KMS-11 (cell line): ENCODE measurements around the gene PTPN4.

Source experiments
- H2AFZ ChIP-seq: fragments of 200-600 bp; sonication (generic); 2 replicates; pipeline ENCODE4 v1.6.1; 2016; ENCODE audit warnings: antibody characterized with exemption, mixed run types, low read depth
- H3K27ac ChIP-seq: fragments of 200-600 bp; sonication (generic); 2 replicates; pipeline ENCODE4 v1.6.1; 2016; ENCODE audit warnings: mild to moderate bottlenecking, mixed run types
- H3K27me3 ChIP-seq: fragments of 200-600 bp; sonication (generic); 2 replicates; pipeline ENCODE4 v1.6.1; 2017; ENCODE audit warnings: mild to moderate bottlenecking, low read depth, mixed run types, moderate library complexity; ENCODE audit not compliant: insufficient read depth
- H3K36me3 ChIP-seq: fragments of 200-600 bp; sonication (generic); 2 replicates; pipeline ENCODE4 v1.6.1; 2017; ENCODE audit warnings: mild to moderate bottlenecking, mixed run types; ENCODE audit not compliant: insufficient read depth
- H3K4me1 ChIP-seq: fragments of 200-600 bp; sonication (generic); 2 replicates; pipeline ENCODE4 v1.6.1; 2016; ENCODE audit warnings: mild to moderate bottlenecking, low read depth, mixed run types; ENCODE audit not compliant: poor library complexity, severe bottlenecking
- H3K4me2 ChIP-seq: fragments of 200-600 bp; sonication (generic); 2 replicates; pipeline ENCODE4 v1.7.0; 2016; ENCODE audit warnings: mild to moderate bottlenecking, mixed run types
- H3K4me3 ChIP-seq: fragments of 200-600 bp; sonication (generic); IDR thresholded peaks from 2 replicates; pipeline ENCODE4 v1.6.1; 2017; ENCODE audit warnings: low read depth, low read length, mixed read lengths; ENCODE audit not compliant: insufficient read depth
- H3K79me2 ChIP-seq: fragments of 200-600 bp; sonication (generic); 2 replicates; pipeline ENCODE4 v1.6.1; 2016; ENCODE audit warnings: low read depth, mixed run types; ENCODE audit not compliant: insufficient read depth
- H3K9ac ChIP-seq: fragments of 200-600 bp; sonication (generic); 2 replicates; pipeline ENCODE4 v1.6.1; 2016; ENCODE audit warnings: mild to moderate bottlenecking, mixed run types
- H4K20me1 ChIP-seq: fragments of 200-600 bp; sonication (generic); 2 replicates; pipeline ENCODE4 v1.6.1; 2016; ENCODE audit warnings: mild to moderate bottlenecking, mixed run types; ENCODE audit not compliant: insufficient read depth
- TF ChIP-seq, protein P1 (sequence below): fragments of 200-600 bp; sonication (generic); conservative IDR thresholded peaks from 2 replicates; pipeline ENCODE4 v1.6.1; 2017; ENCODE audit warnings: low read depth, mild to moderate bottlenecking, antibody characterized with exemption, low read length, moderate library complexity, mixed read lengths

The PTPN4 gene

DNA sequence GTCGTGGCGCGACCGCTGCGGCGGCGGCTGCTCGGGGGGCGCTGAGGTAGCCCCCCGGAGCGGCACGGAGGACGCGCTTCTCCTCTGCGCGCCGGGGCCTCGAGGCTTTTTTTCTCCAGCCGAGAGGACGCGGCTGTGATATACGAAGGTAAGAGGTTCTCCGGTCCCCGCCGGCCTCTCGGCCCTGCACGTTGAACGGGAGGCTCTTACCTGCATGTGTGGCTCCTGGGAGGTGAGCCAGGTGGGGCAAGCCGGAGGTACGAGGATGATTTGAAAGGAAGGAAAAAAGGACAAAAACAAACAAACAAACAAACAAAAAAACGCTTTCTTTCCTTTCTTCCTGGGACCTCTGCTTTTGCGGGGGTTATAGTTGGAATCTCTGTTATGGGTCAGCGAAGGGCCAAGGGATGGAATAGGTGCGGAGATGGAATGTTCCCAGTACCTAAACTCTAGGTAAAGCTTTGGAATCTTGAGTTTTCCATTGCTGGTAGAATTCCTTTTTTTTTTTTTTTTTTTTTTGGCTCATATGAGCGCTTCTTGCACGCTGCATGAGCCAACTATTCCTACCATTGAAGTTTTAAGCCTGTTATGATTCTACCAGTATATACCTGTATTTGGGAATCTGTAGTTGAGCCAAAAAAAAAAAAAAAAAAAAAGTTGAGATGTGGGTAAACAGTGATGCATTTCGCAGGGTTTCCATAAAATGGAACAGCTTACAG, 674 bp downstream of the PTPN4 start:
- H3K4me3 ChIP-seq = no peak overlapping the region
- H4K20me1 ChIP-seq = no peaks in the 10 kb centered on the region; the same call in 1 of the 2 replicates
- TF ChIP-seq, protein P1, sequence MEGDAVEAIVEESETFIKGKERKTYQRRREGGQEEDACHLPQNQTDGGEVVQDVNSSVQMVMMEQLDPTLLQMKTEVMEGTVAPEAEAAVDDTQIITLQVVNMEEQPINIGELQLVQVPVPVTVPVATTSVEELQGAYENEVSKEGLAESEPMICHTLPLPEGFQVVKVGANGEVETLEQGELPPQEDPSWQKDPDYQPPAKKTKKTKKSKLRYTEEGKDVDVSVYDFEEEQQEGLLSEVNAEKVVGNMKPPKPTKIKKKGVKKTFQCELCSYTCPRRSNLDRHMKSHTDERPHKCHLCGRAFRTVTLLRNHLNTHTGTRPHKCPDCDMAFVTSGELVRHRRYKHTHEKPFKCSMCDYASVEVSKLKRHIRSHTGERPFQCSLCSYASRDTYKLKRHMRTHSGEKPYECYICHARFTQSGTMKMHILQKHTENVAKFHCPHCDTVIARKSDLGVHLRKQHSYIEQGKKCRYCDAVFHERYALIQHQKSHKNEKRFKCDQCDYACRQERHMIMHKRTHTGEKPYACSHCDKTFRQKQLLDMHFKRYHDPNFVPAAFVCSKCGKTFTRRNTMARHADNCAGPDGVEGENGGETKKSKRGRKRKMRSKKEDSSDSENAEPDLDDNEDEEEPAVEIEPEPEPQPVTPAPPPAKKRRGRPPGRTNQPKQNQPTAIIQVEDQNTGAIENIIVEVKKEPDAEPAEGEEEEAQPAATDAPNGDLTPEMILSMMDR = no peak
- peak overlapping the region; percentile 86 for H3K9ac ChIP-seq
- peak overlapping the region; percentile 81 for H3K4me2 ChIP-seq
- H3K36me3 ChIP-seq = no peaks in the 10 kb centered on the region
- H3K79me2 ChIP-seq = peaks cover 53% of the 10 kb centered on the region
- no peak overlapping the region; the same call in 1 of the 2 replicates for H2AFZ ChIP-seq
- H3K27me3 ChIP-seq = no peaks in the 10 kb centered on the region
- H3K27ac ChIP-seq = peak overlapping the region; percentile 87
- H3K4me1 ChIP-seq = peaks cover 22% of the 10 kb centered on the region

DNA sequence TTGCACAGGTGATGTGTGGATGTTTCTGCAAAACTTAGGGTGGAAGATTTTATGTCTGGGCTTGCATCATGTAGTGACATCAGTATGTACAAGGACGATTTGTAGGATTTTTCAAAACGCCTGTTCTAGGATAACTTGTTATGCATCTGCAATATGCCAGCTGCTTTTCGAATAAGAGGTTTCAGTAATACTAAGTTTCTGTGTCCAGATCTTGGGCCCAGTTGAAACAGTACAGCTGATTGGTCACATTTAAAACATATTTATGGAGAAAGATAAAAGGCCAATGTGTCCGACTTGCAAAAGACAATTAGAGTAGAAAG, 1.2 kb downstream of the PTPN4 start:
- H3K36me3 ChIP-seq = no peaks in the 10 kb centered on the region
- peak overlapping the region; percentile 86 for H3K9ac ChIP-seq
- TF ChIP-seq, protein P1 = no peak
- H3K4me3 ChIP-seq = no peak overlapping the region
- H3K79me2 ChIP-seq = peaks cover 58% of the 10 kb centered on the region
- no peak overlapping the region for H2AFZ ChIP-seq
- peak overlapping the region; percentile 87 for H3K27ac ChIP-seq
- no peaks in the 10 kb centered on the region; the same call in 1 of the 2 replicates for H4K20me1 ChIP-seq
- no peaks in the 10 kb centered on the region for H3K27me3 ChIP-seq
- peaks cover 22% of the 10 kb centered on the region for H3K4me1 ChIP-seq
- peak overlapping the region; percentile 81 for H3K4me2 ChIP-seq

DNA sequence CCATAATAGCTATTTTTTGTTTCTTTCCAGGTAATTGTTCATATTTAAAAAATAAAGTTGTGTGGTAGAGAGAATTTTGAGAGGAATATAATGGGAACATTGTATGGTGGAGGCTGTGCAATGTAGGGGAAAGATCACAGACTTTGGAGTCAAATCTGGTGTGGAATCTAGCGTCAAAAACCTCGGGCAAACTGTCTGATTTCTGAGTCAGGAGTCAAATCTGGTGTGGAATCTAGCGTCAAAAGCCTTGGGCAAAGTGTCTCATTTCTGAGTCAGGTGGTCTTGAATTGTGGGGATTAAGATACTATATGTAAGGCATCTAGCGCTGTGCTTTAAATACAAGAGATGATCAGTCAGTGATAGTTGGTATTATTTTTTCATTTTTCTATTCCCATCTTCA, 5.1 kb downstream of the PTPN4 start:
- peaks cover 97% of the 10 kb centered on the region for H3K79me2 ChIP-seq
- no peaks in the 10 kb centered on the region for H3K36me3 ChIP-seq
- no peak overlapping the region for H3K9ac ChIP-seq
- no peak overlapping the region for H3K4me3 ChIP-seq
- H3K27me3 ChIP-seq = no peaks in the 10 kb centered on the region
- no peak overlapping the region for H3K27ac ChIP-seq
- H3K4me1 ChIP-seq = peaks cover 32% of the 10 kb centered on the region
- H3K4me2 ChIP-seq = no peak overlapping the region; the same call in 1 of the 2 replicates
- TF ChIP-seq, protein P1 = no peak
- no peaks in the 10 kb centered on the region; the same call in 1 of the 2 replicates for H4K20me1 ChIP-seq
- H2AFZ ChIP-seq = no peak overlapping the region

DNA sequence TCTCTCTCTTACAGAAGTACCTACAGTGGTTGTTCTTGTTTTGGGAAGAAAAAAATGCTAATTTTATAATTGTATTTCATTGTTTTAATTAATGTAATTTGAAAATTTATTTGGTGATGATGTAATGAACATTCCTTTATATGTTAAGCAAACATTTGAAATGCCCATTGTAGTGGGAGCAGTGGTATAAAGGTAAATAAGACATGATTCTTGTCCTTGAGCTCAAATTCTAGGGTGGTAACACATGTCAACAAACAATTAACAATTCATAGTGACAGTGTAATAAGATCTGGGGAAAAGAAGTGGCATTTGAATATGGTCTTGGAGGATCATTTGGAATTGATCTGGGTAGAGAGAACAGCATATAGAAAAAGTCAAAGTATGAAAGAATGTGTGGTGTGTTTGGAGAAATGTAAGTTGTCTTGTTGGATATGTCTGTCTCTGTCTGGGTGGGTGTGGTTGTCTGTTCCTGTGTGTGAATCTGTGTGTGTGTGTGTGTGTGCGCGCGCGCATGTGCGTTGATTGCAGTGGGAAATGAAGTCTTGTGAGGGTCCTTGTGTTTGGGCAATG, 5.8 kb downstream of the PTPN4 start:
- no peak overlapping the region for H3K27ac ChIP-seq
- TF ChIP-seq, protein P1 = no peak
- H4K20me1 ChIP-seq = no peaks in the 10 kb centered on the region; the same call in 1 of the 2 replicates
- no peaks in the 10 kb centered on the region for H3K36me3 ChIP-seq
- H3K4me2 ChIP-seq = no peak overlapping the region
- no peak overlapping the region for H2AFZ ChIP-seq
- peaks cover 32% of the 10 kb centered on the region for H3K4me1 ChIP-seq
- H3K9ac ChIP-seq = no peak overlapping the region
- H3K79me2 ChIP-seq = peaks cover 99% of the 10 kb centered on the region
- no peak overlapping the region for H3K4me3 ChIP-seq
- no peaks in the 10 kb centered on the region for H3K27me3 ChIP-seq
